ENCODE measurements around the gene HOXC10. TPM values are rescaled to one million over a fixed set of nuclear protein-coding genes. Genes with fewer than 3 reads are reported as not detected.

HOXC10 gene
- total and polyA plus RNA-seq, 4 donors, result 0.18 TPM; not detected in 3

DNA sequence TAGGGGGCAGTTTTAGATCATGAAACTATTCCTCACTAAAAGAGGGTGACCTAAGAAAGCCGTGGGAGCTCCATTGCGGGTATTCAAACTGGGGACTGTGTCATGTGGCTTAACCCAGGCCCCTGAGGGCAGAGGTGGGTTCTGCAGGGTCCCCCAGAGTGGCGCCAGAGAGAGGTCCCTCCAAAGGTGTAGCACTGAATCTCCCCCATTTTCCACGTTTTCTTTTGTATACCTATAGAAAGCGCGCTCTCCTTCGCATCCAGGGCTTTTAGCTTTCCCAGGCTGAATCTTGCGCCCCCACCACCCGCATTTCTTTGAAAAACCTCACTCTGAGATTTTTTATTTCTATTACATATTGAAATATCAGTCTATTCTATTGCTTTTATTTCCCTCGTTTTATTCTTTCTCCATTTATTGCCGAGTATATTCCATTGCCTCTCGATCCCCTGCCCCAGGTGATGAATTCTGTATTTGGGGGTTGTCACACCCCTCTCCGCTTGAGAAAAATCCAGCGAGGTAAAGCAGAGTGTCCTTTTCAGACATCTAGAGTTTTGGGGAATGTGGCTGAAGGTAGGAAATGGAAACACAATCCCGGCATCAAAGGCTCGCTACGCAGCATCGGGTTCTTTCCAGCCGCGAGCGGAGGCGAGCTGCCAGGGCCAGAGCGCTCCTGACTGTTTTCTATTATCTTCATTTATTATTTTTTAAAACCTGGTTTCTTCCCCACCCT, 47.2 kb upstream of the HOXC10 start:
- DNase-seq (peak in 1 of 3 donors; percentile 4), ATAC-seq (ENCODE audit: insufficient read depth, low FRiP score) (no peak)
- H3K9me3 ChIP-seq (ENCODE audit: control insufficient read depth in 4 of 4, insufficient read depth in 3 of 4, low read length in 3 of 4), result peaks cover 0 to 11% (median 0%) of the 10 kb centered on the region in 4 donors
- peaks cover 0 to 3% (median 2%) of the 10 kb centered on the region in 5 donors for H3K4me1 ChIP-seq (ENCODE audit: control insufficient read depth in 5 of 5, insufficient read depth in 5 of 5, low read length in 5 of 5)
- no peaks in the 10 kb centered on the region for H3K36me3 ChIP-seq (ENCODE audit: control insufficient read depth in 4 of 4, insufficient read depth in 4 of 4, low read length in 4 of 4)
- WGBS, 2 donors, result 17 to 23% methylated on average over 23 of the region's 23 CpGs
- H3K4me3 ChIP-seq, result no peak overlapping the region
- no peak overlapping the region for H3K9ac ChIP-seq (ENCODE audit: insufficient read depth in 1 of 2, low read length in 2 of 2)
- peaks cover 14 to 95% (median 89%) of the 10 kb centered on the region in 3 donors for H3K27me3 ChIP-seq (ENCODE audit: control insufficient read depth in 3 of 3, insufficient read depth in 3 of 3, low read length in 2 of 3)
- no peak overlapping the region for H3K27ac ChIP-seq (ENCODE audit: low read depth in 1 of 2, low read length in 1 of 2)
- TF ChIP-seq, protein P1, sequence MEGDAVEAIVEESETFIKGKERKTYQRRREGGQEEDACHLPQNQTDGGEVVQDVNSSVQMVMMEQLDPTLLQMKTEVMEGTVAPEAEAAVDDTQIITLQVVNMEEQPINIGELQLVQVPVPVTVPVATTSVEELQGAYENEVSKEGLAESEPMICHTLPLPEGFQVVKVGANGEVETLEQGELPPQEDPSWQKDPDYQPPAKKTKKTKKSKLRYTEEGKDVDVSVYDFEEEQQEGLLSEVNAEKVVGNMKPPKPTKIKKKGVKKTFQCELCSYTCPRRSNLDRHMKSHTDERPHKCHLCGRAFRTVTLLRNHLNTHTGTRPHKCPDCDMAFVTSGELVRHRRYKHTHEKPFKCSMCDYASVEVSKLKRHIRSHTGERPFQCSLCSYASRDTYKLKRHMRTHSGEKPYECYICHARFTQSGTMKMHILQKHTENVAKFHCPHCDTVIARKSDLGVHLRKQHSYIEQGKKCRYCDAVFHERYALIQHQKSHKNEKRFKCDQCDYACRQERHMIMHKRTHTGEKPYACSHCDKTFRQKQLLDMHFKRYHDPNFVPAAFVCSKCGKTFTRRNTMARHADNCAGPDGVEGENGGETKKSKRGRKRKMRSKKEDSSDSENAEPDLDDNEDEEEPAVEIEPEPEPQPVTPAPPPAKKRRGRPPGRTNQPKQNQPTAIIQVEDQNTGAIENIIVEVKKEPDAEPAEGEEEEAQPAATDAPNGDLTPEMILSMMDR (IDR thresholded peaks at IDR 0.05; ENCODE audit: control extremely low read depth, extremely low read depth), result no peak

GRCh38 chr12:53938326-53939140, 46.4 kb upstream of the HOXC10 start, which contains the start of gene HOXC13:
TSS of gene HOXC13 (plus strand) at chr12:53938831. CDS start at chr12:53938907, 76 bp downstream.
- no peak within 1 kb of the TSS for H3K9ac ChIP-seq (ENCODE audit: insufficient read depth in 1 of 2, low read length in 2 of 2)
- DNase-seq (peak; percentile 85 to 87 (median 85)), ATAC-seq (ENCODE audit: insufficient read depth, low FRiP score) (no peak)
- H3K36me3 ChIP-seq (ENCODE audit: control insufficient read depth in 4 of 4, insufficient read depth in 4 of 4, low read length in 4 of 4), result no peaks in the 10 kb centered on the region
- H3K27me3 ChIP-seq (ENCODE audit: control insufficient read depth in 3 of 3, insufficient read depth in 3 of 3, low read length in 2 of 3), result peaks cover 12 to 95% (median 89%) of the 10 kb centered on the region in 3 donors
- peaks cover 0 to 3% (median 2%) of the 10 kb centered on the region in 5 donors for H3K4me1 ChIP-seq (ENCODE audit: control insufficient read depth in 5 of 5, insufficient read depth in 5 of 5, low read length in 5 of 5)
- peaks cover 0 to 11% (median 0%) of the 10 kb centered on the region in 4 donors for H3K9me3 ChIP-seq (ENCODE audit: control insufficient read depth in 4 of 4, insufficient read depth in 3 of 4, low read length in 3 of 4)
- WGBS, 2 donors, result 5 to 6% methylated on average over 56 of the region's 56 CpGs
- H3K27ac ChIP-seq (ENCODE audit: low read depth in 1 of 2, low read length in 1 of 2), result no peak within 1 kb of the TSS
- TF ChIP-seq, protein P1 (IDR thresholded peaks at IDR 0.05; ENCODE audit: control extremely low read depth, extremely low read depth), result no peak
- H3K4me3 ChIP-seq, result no peak within 1 kb of the TSS

- Histone ChIP-seq H3K27me3 (ENCODE audit: control insufficient read depth in 3 of 3, insufficient read depth in 3 of 3, low read length in 2 of 3) (peaks cover 15 to 95% (median 90%) of the 10 kb centered on the region in 3 donors), H3K4me1 (ENCODE audit: control insufficient read depth in 5 of 5, insufficient read depth in 5 of 5, low read length in 5 of 5) (peaks cover 0 to 3% (median 2%) of the 10 kb centered on the region in 5 donors), H3K27ac (ENCODE audit: low read depth in 1 of 2, low read length in 1 of 2) (no peak overlapping the region), H3K4me3 (no peak overlapping the region), H3K9ac (ENCODE audit: insufficient read depth in 1 of 2, low read length in 2 of 2) (no peak overlapping the region), H3K36me3 (ENCODE audit: control insufficient read depth in 4 of 4, insufficient read depth in 4 of 4, low read length in 4 of 4) (no peaks in the 10 kb centered on the region), H3K9me3 (ENCODE audit: control insufficient read depth in 4 of 4, insufficient read depth in 3 of 4, low read length in 3 of 4) (peaks cover 0 to 7% (median 0%) of the 10 kb centered on the region in 4 donors)
- ATAC-seq (ENCODE audit: insufficient read depth, low FRiP score) (no peak), DNase-seq (peak; percentile 65 to 72 (median 71))
- TF ChIP-seq, protein P1 (IDR thresholded peaks at IDR 0.05; ENCODE audit: control extremely low read depth, extremely low read depth), result no peak
- WGBS, 2 donors, result 5 to 6% methylated on average over 87 to 91 of the region's 91 CpGs
Measured at GRCh38 chr12:53939141-53940108, 45.5 kb upstream of the HOXC10 start.

Data from lung (tissue), 12 donors.